Ovary (tissue), 3 donors: ENCODE measurements around the gene EMC6.

Source experiments
- CTCF ChIP-seq, 3 donors: fragments of 450-650 bp in 2 of 3; fragments of 200-600 bp in 1 of 3; IDR thresholded peaks; one replicate each; pipeline versions ENCODE4 v1.5.1 to v1.8.0; 2016 to 2022; ENCODE audit warnings: antibody characterized with exemption in 3 of 3, mild to moderate bottlenecking in 1 of 3
- POLR2A ChIP-seq: fragments of 450-650 bp; IDR thresholded peaks from one replicate; pipeline ENCODE4 v1.6.1; 2017; ENCODE audit warnings: antibody characterized with exemption, mild to moderate bottlenecking, moderate library complexity
- donor health status: DM: no; HTN: no; CAD: no.

- TF ChIP-seq CTCF (IDR thresholded peaks at IDR 0.05) (no peak), POLR2A (no peak)
Observed at GRCh38 chr17:3641717-3642486, 26.7 kb upstream of the EMC6 start.
